ENCODE data around the gene RPS6KA2.

Gene RPS6KA2

GRCh38 chr6:166449036-166449435 is 178.0 kb downstream of the RPS6KA2 start:
- Histone ChIP-seq H3K4me3 (ENCODE audit: low read depth, low read length) (no peak overlapping the region), H3K27ac (ENCODE audit: low read depth, low read length) (no peak overlapping the region), H3K79me2 (ENCODE audit: control insufficient read depth, insufficient read depth, low read length, unreplicated experiment) (no peaks in the 10 kb centered on the region), H3K27me3 (ENCODE audit: insufficient read depth, low read length) (no peaks in the 10 kb centered on the region), H3K36me3 (ENCODE audit: insufficient read depth, low read length) (peaks cover 36% of the 10 kb centered on the region), H2AFZ (ENCODE audit: low read length, unreplicated experiment) (no peak overlapping the region), H3K4me1 (ENCODE audit: control insufficient read depth, insufficient read depth, low read length, unreplicated experiment) (no peaks in the 10 kb centered on the region)

- Histone ChIP-seq H3K4me3 (ENCODE audit: low read depth, low read length) (no peak overlapping the region), H3K27me3 (ENCODE audit: insufficient read depth, low read length) (no peaks in the 10 kb centered on the region), H2AFZ (ENCODE audit: low read length, unreplicated experiment) (no peak overlapping the region), H3K36me3 (ENCODE audit: insufficient read depth, low read length) (peaks cover 33% of the 10 kb centered on the region), H3K27ac (ENCODE audit: low read depth, low read length) (no peak overlapping the region), H3K79me2 (ENCODE audit: control insufficient read depth, insufficient read depth, low read length, unreplicated experiment) (no peaks in the 10 kb centered on the region), H3K4me1 (ENCODE audit: control insufficient read depth, insufficient read depth, low read length, unreplicated experiment) (no peaks in the 10 kb centered on the region)
Measured at GRCh38 chr6:166448432-166448831, 178.6 kb downstream of the RPS6KA2 start.

GRCh38 chr6:166446567-166447065 is 180.4 kb downstream of the RPS6KA2 start:
- Histone ChIP-seq H3K36me3 (ENCODE audit: insufficient read depth, low read length) (peaks cover 33% of the 10 kb centered on the region), H3K4me3 (ENCODE audit: low read depth, low read length) (no peak overlapping the region), H3K27ac (ENCODE audit: low read depth, low read length) (no peak overlapping the region), H2AFZ (ENCODE audit: low read length, unreplicated experiment) (no peak overlapping the region), H3K4me1 (ENCODE audit: control insufficient read depth, insufficient read depth, low read length, unreplicated experiment) (no peaks in the 10 kb centered on the region), H3K79me2 (ENCODE audit: control insufficient read depth, insufficient read depth, low read length, unreplicated experiment) (no peaks in the 10 kb centered on the region), H3K27me3 (ENCODE audit: insufficient read depth, low read length) (no peaks in the 10 kb centered on the region)

DNA sequence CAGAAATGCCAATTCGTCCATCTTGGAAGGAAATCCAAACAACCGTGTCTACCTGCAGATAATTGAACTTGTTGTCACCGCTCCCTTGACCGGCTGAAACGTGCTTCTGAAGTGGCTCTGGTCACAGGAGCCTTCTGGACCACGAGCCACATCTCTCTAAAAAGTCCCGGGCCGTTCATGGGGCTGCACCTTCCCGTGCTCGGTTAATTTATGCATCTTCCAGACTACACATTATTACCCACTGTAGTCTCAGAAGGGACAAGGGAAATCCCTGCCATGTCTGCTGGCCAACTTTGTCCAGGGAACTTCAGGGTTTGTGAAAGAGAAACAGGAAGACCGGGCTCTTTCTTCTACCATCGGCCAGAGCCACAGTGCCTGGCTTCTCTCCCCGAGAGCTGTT is 180.9 kb downstream of the RPS6KA2 start:
- no peaks in the 10 kb centered on the region for H3K4me1 ChIP-seq (ENCODE audit: control insufficient read depth, insufficient read depth, low read length, unreplicated experiment)
- H2AFZ ChIP-seq (ENCODE audit: low read length, unreplicated experiment): no peak overlapping the region
- no peaks in the 10 kb centered on the region for H3K27me3 ChIP-seq (ENCODE audit: insufficient read depth, low read length)
- no peaks in the 10 kb centered on the region for H3K79me2 ChIP-seq (ENCODE audit: control insufficient read depth, insufficient read depth, low read length, unreplicated experiment)
- peaks cover 33% of the 10 kb centered on the region for H3K36me3 ChIP-seq (ENCODE audit: insufficient read depth, low read length)
- no peak overlapping the region for H3K27ac ChIP-seq (ENCODE audit: low read depth, low read length)
- H3K4me3 ChIP-seq (ENCODE audit: low read depth, low read length): no peak overlapping the region

DNA sequence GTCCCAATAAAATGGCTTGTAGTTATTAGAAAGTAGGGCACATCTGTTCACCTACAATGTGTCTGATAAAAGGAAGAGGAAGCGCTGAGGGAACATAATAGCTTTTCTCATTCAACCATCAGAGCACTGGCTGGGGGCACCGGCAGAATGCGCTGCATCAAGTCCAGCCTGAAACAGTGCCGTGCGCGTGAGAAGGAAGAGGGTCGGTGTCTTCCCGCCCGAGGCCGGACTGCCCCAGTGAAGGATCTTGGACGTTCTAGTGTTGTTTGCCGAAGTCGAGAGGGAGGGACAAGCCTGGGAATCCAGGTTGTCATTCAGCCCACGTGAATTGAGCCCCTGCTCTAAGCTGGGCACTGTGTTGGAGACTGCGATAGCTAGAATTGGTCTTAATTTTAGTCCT is 182.6 kb downstream of the RPS6KA2 start:
- Histone ChIP-seq H3K27ac (ENCODE audit: low read depth, low read length) (no peak overlapping the region), H3K4me3 (ENCODE audit: low read depth, low read length) (no peak overlapping the region), H3K79me2 (ENCODE audit: control insufficient read depth, insufficient read depth, low read length, unreplicated experiment) (no peaks in the 10 kb centered on the region), H2AFZ (ENCODE audit: low read length, unreplicated experiment) (no peak overlapping the region), H3K27me3 (ENCODE audit: insufficient read depth, low read length) (no peaks in the 10 kb centered on the region), H3K4me1 (ENCODE audit: control insufficient read depth, insufficient read depth, low read length, unreplicated experiment) (no peaks in the 10 kb centered on the region), H3K36me3 (ENCODE audit: insufficient read depth, low read length) (peaks cover 30% of the 10 kb centered on the region)

GRCh38 chr6:166443166-166443565 is 183.9 kb downstream of the RPS6KA2 start:
- Histone ChIP-seq H3K79me2 (ENCODE audit: control insufficient read depth, insufficient read depth, low read length, unreplicated experiment) (no peaks in the 10 kb centered on the region), H3K4me3 (ENCODE audit: low read depth, low read length) (no peak overlapping the region), H3K27ac (ENCODE audit: low read depth, low read length) (no peak overlapping the region), H3K4me1 (ENCODE audit: control insufficient read depth, insufficient read depth, low read length, unreplicated experiment) (no peaks in the 10 kb centered on the region), H3K27me3 (ENCODE audit: insufficient read depth, low read length) (no peaks in the 10 kb centered on the region), H3K36me3 (ENCODE audit: insufficient read depth, low read length) (peaks cover 21% of the 10 kb centered on the region), H2AFZ (ENCODE audit: low read length, unreplicated experiment) (no peak overlapping the region)

DNA sequence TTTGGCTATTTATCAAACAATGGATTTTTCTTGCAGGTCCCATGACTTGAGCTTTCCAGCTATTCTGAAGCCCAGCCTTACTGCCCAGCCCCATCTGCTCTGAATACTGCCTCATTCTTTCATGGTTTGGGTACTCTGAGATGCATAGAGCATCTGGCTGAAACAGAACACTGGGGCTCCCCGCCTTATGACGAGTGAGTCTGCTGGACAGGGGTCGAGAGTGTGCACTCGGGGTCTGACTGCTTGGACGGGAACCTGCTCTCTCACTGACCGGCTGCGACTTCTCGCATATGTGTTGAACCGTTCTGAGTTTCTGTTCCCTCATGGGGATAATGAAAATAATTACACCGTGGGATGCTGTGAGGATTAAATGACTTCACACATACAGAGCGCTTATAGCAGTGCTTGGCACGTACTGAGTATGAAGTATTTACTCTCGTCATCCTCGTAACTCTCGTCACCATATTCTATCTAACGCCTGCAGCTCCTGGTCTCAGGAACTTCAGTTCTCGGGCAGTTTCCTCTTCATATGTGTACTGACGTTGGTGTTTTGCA is 184.8 kb downstream of the RPS6KA2 start:
- H3K4me1 ChIP-seq (ENCODE audit: control insufficient read depth, insufficient read depth, low read length, unreplicated experiment): no peaks in the 10 kb centered on the region
- H3K4me3 ChIP-seq (ENCODE audit: low read depth, low read length): no peak overlapping the region
- no peak overlapping the region for H3K27ac ChIP-seq (ENCODE audit: low read depth, low read length)
- H2AFZ ChIP-seq (ENCODE audit: low read length, unreplicated experiment): no peak overlapping the region
- H3K79me2 ChIP-seq (ENCODE audit: control insufficient read depth, insufficient read depth, low read length, unreplicated experiment): no peaks in the 10 kb centered on the region
- H3K27me3 ChIP-seq (ENCODE audit: insufficient read depth, low read length): no peaks in the 10 kb centered on the region
- 0 out of 2 replicates have a peak, but pooled peaks cover 11% of the 10 kb centered on the region for H3K36me3 ChIP-seq (ENCODE audit: insufficient read depth, low read length)

GRCh38 chr6:166441325-166442078 is 185.5 kb downstream of the RPS6KA2 start:
- H2AFZ ChIP-seq (ENCODE audit: low read length, unreplicated experiment): no peak overlapping the region
- 0 out of 2 replicates have a peak, but pooled peaks cover 5% of the 10 kb centered on the region for H3K36me3 ChIP-seq (ENCODE audit: insufficient read depth, low read length)
- no peak overlapping the region for H3K4me3 ChIP-seq (ENCODE audit: low read depth, low read length)
- no peaks in the 10 kb centered on the region for H3K27me3 ChIP-seq (ENCODE audit: insufficient read depth, low read length)
- H3K27ac ChIP-seq (ENCODE audit: low read depth, low read length): no peak overlapping the region
- no peaks in the 10 kb centered on the region for H3K4me1 ChIP-seq (ENCODE audit: control insufficient read depth, insufficient read depth, low read length, unreplicated experiment)
- H3K79me2 ChIP-seq (ENCODE audit: control insufficient read depth, insufficient read depth, low read length, unreplicated experiment): no peaks in the 10 kb centered on the region

GRCh38 chr6:166440729-166441128 is 186.3 kb downstream of the RPS6KA2 start:
- Histone ChIP-seq H3K27ac (ENCODE audit: low read depth, low read length) (no peak overlapping the region), H3K36me3 (ENCODE audit: insufficient read depth, low read length) (no peaks in the 10 kb centered on the region), H2AFZ (ENCODE audit: low read length, unreplicated experiment) (no peak overlapping the region), H3K4me3 (ENCODE audit: low read depth, low read length) (no peak overlapping the region), H3K79me2 (ENCODE audit: control insufficient read depth, insufficient read depth, low read length, unreplicated experiment) (no peaks in the 10 kb centered on the region), H3K4me1 (ENCODE audit: control insufficient read depth, insufficient read depth, low read length, unreplicated experiment) (no peaks in the 10 kb centered on the region), H3K27me3 (ENCODE audit: insufficient read depth, low read length) (no peaks in the 10 kb centered on the region)

GRCh38 chr6:166440106-166440505 is 186.9 kb downstream of the RPS6KA2 start:
- Histone ChIP-seq H3K4me1 (ENCODE audit: control insufficient read depth, insufficient read depth, low read length, unreplicated experiment) (no peaks in the 10 kb centered on the region), H2AFZ (ENCODE audit: low read length, unreplicated experiment) (no peak overlapping the region), H3K4me3 (ENCODE audit: low read depth, low read length) (no peak overlapping the region), H3K79me2 (ENCODE audit: control insufficient read depth, insufficient read depth, low read length, unreplicated experiment) (no peaks in the 10 kb centered on the region), H3K27ac (ENCODE audit: low read depth, low read length) (no peak overlapping the region), H3K27me3 (ENCODE audit: insufficient read depth, low read length) (no peaks in the 10 kb centered on the region), H3K36me3 (ENCODE audit: insufficient read depth, low read length) (no peaks in the 10 kb centered on the region)

Data from ACC112 (cell line).